Stimulated activated CD4-positive, alpha-beta T cell treated with anti-CD3 and anti-CD28 coated beads, Interleukin-4, amount 100 ng/mL, for 48 hours (primary cell): ENCODE results near the gene COX8C.
A peak's percentile ranks its signal among the peaks of the same experiment; 100 is the strongest.
"Not testable (repeated sequence)": the region's sequence is repeated elsewhere in the genome, so short reads cannot be mapped to it uniquely, and the experiment has no call there.

Experiments used
- DNase-seq, 2 donors: peaks; one replicate each; pipeline ENCODE4 v3.0.0-alpha.2; 2020; ENCODE audit warnings: low read depth in 2 of 2

The COX8C gene

DNA sequence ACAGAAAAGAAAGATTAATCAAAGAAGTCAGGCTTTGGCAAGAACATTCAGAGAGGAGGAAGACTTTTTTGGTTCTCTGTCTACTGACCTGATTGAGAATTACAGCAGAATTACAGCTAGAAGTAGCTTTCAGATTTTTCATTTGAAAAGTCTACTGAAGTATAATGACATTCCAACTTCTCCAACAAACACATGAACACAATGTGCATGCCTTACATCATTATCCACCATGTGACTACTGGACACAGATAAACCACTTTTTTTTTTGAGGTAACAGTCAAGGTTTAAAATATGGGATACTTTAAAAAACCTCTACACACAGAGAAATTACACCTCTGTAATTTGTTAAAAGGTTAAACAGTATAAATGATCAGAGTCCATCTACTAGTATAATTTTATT, 26.5 kb upstream of the COX8C start:
- no peak for DNase-seq

DNA sequence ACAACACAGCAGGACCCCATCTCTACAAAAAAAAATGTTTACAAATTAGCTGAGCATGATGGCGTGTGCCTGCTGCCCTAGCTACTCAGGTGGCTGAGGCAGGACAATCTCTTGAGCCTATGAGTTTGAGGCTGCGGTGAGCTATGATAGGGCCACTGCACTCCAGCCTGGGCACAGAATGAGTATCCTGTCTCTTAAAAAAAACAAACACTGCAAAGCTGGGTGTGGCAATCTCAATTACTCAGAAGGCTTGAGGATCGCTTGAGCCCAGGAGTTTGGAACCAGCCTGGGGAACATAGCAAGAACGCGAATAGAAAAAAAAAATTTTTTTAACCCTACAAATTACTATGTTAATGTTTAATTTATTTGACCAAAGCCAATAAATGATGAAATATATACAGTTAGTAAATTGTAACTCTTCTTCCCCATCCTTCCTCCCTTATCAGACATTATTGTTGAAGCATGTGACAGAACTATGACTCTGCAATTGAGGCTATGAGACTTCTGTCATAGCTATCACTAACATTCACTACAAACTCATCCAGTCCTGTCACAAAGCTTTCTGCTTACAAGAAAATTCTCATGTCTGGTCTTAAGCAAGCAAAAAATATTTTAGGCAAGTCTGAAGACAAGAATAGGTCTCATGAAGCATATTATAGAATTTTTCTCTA, 23.9 kb upstream of the COX8C start:
- DNase-seq = no peak

DNA sequence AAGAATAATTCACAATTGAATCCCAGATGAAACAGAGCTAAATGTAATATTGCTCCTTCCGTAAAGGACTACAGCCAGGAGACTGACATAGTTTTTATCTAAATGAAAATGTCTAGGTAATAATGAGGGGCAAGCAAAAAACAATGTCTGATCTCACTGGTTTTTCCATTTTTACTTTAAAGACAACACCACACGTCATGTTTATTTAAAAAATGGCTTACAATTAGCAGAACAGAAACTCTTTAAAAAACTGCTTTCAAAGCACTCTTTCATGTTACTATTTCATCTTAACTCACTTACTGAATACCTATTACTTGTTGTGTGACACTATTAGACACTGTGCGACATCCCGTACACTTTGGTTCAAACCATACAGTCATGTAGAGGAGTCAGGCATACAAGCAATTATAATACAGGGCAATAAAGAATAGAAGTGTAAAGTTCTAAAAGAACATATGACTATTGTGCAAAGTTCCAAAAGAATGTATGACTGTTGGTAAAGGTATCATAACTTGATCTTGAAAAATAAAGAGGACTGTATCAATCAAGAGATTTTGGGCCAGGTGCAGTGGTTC, 23.3 kb upstream of the COX8C start:
- no peak for DNase-seq

DNA sequence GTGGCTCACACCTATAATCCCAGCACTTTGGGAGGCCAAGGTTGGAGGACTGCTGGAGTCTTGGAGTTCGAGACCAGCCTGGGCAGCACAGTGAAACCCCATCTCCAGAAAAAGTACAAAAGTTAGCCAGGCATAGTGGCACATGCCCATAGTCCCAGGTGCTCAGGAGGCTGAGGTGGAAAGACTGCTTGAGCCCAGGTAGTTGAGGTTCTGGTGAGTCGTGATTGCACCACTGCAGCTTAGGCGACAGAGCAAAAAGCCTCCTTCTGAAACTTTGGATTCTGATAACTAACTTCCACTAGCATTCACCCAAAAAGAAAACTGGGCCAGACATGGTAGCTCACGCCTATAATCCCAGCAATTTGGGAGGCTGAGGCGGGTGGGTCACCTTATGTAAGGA, 20.8 kb upstream of the COX8C start:
- DNase-seq = no peak

DNA sequence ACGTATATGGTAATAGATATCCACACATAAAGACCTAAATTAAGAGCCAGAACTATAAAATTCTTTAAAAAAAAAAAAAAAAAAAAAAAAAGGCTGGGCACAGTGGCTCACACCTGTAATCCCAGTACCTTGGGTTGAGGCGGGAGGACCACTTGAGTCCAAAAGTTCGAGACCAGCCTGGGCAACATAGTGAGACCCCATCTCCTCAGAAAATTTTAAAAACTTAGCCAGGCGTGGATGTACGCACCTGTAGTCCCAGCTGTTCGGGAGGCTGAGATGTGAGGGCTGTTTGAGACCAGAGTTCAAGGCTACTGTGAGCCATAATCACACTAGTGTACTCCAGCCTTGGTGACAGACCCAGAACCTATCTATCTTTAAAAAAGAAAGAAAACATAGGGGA, 18.4 kb upstream of the COX8C start:
- DNase-seq = no peak

DNA sequence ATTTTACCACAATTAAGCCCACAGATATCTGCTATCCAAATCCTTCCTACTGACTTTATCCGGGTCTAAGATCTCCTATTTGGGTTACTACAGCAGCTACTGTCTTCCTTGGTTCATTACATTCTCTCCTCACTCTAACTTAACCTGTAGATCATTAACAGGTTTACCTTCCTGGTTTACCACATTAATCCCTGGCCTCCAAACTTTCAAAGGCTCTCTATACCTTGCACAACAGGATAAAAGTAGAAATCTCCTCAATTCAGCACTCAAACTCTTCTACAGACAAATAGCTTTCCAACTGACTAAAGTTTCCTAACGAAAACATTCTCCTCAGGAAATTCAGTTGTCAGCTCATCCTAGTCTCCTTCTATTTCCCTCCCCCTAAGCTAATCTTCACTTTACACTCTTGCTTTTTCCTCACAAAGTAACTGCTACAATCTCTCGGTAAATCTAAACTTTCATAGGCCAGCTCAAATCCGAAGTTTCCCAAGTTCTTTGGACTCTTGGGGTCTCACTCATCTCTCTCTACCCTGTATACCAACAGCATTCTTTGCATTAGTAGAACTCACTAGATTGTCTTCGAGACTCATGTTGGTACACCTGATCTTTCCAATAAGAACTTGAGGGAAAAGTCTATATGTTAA, 16.9 kb upstream of the COX8C start:
- no peak for DNase-seq

DNA sequence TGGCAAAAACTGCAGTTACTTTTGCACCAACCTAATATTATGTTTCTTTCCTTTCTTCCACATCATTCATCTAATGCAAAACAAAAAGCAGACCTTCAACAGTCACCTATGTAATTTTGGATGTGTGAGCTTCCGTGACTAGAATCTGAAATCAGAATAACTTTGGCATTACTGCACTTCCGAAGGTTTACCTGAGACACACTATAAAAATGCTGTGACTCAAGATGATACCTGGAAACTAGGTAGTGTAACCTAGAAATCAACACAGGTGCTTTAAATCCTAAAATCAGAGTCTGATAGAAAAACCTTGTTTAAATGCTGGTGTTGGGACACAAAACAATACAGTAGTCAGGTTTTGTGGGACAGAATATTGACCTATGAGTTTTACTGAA, 16.4 kb upstream of the COX8C start:
- no peak for DNase-seq

DNA sequence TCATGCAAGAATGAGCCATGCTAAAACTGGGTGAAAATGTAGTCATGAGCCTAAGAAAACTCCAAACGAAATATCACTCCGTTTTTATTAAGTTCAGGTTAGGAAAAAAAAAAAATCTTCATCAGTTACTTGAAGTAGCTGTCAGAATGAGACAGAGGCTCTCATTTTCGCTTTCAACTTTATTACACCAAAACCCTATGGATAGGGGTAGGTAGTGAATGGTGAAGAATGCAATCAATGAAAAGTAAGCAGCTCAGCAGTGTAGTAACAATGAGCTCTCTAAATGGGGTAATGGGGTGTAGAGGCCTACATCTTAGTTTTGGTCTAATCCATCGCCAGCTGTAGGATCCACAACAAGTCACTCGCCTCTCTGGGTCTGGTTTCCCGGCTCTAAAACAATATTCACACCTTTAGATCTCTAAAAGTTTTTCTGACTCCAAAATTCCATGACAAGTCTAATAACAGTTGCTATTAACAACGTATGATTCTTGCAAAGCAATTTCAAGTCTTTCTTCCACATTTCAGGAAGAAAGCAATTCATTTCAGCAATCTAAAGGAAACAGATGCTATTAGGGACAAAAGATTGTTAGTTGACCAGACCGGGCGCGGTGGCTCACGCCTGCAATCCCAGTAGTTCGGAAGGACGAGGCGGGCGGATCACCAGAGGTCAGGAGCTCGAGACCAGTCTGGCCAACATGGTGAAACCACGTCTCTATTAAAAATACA, 15.8 kb upstream of the COX8C start:
- DNase-seq = no peak

DNA sequence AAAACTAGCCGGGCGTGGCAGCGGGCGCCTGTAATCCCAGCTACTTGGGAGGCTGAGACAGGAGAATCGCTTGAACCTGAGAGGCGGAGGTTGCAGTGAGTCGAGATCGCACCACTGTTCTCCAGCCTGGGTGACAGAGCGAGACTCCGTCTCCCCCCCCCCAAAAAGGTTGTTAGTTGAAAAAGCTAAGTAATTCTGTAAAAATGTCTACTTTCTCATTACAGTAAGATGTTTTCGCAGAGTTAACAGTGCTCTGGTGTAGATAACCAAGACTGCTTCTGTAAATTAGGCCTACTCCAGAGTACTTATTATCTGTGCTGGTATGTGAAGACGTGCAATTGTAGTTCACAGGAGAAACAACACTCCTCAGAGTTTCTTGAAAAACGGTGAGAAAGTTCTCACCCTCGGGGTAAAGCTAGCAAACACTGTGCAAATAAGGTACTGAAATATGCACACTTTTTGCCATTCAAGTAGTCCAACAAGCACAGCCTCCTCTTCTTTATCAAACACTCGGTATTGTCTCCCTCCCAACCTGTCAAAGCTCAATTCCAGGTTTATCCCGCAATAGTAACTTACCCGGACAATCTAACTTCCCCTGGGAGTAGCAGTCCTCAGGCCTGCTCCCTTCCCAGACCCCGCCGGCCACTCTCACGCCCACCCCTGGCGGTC, 15.1 kb upstream of the COX8C start:
- DNase-seq = no peak

DNA sequence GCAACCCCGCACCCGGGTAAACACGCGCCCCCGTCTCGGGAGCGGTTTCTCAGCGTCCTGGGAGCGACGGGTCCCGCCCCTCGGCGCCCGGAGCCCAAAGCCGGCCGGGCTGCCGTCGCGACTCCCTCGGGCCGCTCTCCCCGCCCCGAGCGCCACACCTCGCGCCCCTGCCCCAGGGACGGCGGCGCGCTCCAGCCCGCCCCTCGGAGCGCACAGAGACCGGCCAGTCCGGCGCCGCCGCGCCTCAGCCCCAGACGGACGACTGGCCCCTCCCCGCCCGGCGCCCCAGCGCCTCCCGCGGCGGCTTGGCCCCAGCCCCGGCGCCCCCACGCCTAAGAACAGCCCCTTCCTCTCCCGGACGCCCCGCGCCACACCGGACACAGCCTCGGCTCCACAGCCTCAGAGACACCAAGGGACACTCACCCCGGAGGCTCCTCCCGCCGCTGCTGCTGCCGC, 14.6 kb upstream of the COX8C start:
- DNase-seq = peak; percentile 5 to 17

DNA sequence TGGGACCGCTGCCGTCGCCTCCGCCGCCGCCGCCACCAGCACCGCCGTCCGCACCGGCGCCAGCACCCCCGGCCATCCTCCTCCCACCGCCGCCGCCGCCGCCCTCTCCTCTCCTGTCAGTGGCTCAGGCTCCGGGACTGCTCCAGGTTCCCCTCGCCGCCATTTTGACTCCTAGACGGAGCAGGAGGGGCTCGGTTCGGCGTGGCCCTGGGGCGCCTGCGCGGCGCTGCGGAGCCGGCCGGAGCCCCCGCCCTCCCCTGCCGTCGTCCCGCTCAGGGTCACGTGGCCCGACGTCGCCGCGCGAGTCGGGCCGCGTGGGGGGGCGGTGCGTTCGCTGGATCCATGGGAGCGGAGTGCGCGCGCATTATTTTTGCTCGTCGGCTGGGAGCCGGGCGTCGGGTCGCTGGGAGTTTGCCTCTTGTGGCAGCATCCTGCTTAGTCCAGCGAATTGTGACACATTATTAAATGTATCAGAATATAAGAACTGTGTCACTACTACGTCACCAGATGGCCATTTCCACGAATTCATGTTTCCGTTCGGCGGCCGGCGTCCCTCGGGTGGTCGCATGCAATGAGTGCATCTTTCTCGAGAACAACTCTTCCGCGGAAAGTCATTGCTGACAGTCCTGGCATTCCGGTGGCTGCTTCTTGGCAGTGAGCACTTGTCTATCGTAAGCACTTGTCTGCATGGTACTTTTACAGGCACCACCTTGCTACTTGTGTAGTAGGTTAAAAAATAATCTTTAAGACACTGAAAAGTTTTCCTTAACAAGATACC, 13.9 kb upstream of the COX8C start, which contains the start of gene BTBD7:
TSS of gene BTBD7 (minus strand) at position 184 of the 778 bp plus-strand sequence. CDS start 36,985 bp downstream, outside the sequence.
- peak; percentile 92 to 94 for DNase-seq

DNA sequence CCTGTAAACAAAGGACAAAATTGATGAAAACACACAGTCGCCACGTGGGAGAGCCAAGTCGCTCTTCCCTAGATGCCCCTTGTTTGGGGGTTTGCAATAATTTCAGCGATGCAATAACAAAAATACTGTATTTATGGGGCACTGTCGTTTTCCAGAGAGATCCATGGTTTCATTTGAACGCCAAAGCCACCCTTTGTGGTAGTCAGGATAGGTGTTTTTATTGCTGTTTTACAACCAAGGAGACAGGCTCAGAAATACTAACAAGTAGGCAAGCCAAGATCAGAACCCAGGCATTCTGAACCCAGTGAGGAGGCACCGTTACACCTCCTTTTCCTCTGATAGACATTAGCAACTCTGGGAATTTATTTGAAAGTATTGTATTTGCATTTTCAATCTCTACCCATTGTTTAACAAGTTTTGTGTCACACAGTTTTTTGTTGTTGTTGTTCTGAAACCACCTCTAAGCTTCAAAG, 13.3 kb upstream of the COX8C start:
- DNase-seq = no peak

DNA sequence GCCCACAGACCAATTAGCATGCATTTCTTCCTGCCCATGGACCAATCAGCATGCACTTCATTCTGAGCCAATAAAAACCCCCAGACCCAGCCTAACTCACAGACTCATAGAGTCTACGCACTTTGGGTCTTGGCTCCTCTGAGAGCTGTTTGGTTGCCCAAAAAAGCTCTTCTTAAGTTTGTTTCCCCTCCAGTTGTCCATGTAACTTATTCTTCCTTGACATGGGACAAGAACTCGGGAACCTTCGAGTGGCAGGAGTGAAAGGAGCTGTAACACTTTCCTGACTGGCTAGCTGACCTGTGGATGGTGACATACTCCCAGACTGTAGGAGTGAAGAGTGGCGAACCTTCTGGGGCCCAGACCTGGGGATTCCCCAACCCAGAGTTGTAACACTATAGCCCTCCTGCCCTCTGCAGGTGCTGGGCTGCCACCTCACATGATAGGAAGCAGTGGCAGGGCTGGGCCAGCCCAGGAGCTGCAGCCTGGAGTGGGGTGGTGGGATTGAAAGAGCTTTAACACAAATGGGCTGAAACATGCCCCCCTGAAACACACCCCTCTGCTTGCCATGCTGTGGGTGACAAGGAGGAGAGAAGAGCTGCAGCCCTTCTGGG, 9.7 kb upstream of the COX8C start:
- no peak for DNase-seq

DNA sequence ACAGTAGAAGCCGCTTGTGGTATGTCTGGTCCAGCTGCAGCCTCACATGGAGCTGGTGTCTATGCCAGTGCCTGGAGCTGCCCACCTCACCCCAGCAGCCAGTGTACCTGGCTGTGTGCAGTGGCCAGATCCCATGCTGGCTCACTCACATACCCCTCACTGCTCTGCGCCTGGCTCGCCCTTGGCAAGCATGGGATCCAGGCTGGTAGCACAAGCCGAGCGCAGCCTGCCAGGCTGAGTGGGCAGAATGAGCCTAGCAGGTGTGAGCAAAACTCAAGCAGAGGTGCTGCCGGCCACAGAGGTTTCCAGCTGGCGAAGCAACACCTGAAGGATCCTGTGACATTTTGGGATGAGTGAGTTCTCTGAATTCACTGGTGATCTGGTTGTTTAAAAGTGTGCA, 9.1 kb upstream of the COX8C start:
- no peak for DNase-seq

DNA sequence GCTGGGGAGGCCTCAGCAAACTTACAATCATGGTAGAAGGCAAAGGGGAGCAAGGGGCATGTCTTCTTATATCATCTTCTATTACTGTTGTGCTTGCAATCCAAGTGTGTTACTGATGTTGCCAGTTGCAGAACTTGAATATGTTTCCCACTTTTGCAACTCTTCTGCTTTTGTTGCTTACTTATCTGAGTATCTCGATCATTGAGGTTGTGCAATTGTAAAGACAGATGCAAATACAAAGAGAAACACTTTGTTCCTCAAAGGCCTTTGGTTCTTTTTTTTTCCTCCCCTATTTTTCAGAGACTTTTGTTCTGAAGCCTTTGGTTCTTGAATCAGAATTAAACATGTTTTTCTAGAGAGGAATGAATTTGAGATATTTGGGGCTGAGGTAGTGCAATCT, 3.7 kb upstream of the COX8C start:
- no peak for DNase-seq

DNA sequence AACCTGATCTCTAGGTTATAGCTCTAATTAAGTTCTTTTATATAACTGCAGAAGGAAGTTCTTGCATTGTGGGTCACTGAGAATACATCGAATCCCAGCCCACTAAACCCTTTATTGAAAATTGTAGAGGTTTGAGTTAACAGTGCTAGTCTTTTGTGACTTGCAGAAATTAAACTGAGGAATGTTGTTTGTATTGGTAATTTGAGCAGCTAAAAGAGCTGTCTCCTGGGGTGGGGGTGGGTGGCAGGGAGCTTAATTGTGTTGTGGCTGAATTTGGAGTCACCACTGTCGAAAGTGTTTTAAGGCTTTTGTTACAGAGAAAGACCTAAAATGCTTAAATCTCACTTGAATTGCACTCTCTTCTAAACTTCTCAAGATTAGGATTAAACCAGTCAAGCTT, 3.2 kb upstream of the COX8C start:
- DNase-seq = no peak

DNA sequence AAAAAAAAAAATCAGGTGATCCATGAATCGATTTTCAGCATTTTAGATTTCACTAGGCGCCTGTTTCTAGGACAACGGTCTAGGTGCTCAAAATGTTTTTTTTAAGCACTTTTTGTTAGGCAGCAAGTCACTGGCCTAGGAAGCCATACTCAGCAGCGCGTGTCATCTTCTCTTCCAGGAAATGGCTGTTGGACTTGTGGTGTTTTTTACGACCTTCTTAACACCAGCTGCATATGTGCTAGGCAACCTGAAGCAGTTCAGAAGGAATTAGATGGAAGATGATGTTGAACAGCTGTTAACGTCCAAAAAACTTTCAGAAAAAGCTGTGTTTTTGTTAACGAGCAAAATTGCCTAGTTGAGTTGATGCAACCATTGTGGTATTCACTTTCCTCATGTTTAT, 868 bp downstream of the COX8C start:
- no peak for DNase-seq

DNA sequence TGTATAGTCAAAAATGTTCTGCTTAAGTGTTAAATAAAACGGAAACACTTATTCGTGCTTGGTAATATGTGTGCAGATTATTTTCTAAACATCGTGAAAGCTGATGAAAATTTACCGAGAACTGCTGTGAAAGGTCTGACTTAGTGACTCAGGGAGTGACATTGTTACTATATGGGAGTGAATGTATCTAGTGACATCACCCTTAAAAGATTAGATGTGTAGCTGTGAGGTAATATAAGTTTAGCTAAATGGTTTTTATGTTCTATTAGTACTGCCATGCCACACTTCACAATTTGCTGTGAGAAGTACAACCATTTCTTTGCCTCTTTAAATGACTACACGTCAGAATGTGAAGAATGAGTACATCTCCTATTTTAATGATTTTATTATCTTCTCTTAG, 1.3 kb downstream of the COX8C start:
- no peak for DNase-seq

DNA sequence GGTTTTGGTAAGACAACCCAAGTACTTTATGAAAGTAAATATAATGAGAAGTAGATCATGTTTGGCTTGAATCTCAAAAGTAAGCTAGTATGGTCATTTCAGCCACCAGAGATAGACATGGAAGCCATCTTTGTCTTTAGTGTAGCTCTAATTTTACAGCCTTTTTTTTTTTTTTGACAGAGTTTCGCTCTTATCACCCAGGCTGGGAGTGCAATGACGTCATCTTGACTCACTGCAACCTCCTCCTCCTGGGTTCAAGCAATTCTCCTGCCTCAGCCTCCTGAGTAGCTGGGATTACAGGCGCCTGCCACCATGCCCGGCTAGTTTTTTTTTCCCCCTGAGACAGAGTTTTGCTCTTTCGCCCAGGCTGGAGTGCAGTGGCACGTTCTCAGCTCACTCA, 7.9 kb downstream of the COX8C start:
- not testable (repeated sequence) for DNase-seq

DNA sequence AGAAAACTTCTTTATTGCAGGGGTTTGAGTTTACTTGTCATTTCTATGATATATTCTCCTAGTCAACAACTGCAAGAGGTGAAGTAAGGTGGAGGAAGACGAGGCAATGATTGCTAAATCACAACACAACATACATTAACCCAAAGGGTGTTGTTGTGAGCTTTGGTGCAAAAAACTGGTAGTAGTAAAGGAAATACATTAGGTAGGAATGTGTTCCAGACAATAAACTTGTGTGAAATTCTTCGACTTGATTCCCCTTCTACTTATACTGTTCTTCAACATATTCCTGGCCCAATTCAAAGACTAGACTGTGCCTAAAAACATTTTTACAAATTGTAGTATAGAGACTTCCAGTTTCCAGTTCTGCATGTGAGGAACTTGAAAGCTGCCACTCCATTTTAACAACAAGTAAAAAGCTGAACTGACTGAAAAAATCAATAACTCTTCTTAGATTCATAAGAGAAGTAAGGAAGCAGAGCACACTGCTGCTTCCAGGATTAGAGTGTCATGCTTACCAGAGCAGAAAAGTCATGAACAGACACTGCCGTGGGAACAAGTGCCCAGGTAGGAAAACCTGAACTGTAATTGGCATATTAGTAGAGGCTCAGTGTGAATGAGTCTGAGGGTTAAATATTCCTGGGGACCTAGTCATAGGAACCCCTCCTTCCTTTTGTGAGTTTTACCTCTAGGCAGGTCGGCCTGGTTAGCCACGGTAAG, 22.2 kb downstream of the COX8C start:
- no peak for DNase-seq
